NCI-H1436 (cell line): ENCODE measurements around the gene ZC3H12C.

Experiments used
- DNase-seq: peaks from one replicate; lab custom pipeline; 2025; lab: John Stamatoyannopoulos, UW

ZC3H12C gene

GRCh38 chr11:110152199-110152598 lies 59.0 kb downstream of the ZC3H12C start:
- no peak for DNase-seq

GRCh38 chr11:110153474-110153873 lies 60.3 kb downstream of the ZC3H12C start:
- no peak for DNase-seq

DNA sequence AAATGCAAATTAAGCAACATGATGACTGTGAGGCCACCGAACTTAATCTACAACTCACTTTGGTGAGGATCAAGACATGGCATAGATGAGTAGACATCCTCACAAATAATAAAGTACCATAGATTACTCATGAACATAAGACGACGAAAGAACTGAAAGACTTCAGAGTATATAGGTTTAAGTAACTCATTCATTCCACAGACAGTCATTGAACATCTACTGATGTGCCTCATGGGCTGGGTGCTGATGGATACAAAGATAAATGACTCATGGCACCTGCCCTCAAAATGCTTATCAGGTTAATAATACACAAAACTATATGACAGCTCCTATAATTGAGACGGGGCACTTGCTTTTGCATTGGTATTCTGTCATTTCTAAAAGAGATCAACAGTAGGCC lies 63.3 kb downstream of the ZC3H12C start:
- no peak for DNase-seq

- DNase-seq = no peak
Measured at GRCh38 chr11:110158317-110159200, 65.4 kb downstream of the ZC3H12C start.

DNA sequence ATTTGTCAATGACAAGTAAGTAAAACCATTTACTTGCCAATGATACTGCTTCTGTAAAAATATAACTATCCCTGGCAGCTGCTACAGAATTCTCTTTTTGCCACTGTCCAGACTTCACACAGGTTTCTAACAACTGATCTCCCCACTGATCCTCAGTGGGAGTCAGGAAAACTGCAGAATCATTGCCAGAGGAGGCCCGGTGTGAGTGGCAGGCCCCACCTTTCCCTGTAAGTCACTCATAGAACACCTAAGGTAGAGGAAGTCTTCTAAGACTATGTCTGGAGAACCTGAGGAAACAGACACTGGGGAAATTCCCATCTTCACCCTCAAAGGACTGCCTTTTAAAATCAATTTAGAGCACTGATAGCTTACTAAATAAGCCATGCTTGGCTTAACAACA lies 66.3 kb downstream of the ZC3H12C start:
- DNase-seq = no peak

DNA sequence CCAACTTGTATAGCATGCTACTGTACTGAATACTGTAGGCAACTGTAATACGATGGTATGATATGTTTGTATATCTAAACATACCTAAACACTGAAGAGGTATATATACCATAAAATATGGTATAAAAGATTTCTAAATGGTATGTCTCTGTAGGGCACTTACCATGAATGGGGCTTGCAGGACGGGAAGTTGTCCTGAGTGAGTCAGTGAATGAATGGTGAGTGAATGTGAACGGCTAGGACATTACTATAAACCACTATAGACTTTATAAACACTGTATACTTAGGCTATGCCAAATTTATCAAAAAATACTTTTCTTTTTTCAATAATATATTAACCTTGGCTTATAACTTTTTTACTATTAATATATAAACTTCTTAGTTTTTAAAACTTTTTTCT lies 66.8 kb downstream of the ZC3H12C start:
- DNase-seq = no peak

- DNase-seq = no peak
Measured at GRCh38 chr11:110160437-110160836, 67.2 kb downstream of the ZC3H12C start.

DNA sequence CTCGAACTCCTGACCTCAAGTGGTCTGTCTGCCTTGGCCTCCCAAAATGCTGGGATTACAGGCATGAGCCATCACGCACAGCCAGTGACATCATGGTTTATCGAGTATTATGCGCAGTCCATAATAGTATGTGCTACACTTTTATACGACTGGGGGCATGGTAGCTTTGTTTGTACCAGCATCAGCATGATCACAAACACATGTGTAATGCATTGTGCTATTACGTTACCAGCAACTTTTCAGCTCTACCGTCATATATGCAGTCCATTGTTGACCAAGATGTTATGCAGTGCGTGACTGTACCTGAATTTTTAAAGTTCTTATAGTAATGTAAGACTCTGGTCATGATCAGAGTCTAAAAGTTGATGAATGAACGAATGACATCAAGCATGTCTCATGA lies 67.9 kb downstream of the ZC3H12C start:
- no peak for DNase-seq

DNA sequence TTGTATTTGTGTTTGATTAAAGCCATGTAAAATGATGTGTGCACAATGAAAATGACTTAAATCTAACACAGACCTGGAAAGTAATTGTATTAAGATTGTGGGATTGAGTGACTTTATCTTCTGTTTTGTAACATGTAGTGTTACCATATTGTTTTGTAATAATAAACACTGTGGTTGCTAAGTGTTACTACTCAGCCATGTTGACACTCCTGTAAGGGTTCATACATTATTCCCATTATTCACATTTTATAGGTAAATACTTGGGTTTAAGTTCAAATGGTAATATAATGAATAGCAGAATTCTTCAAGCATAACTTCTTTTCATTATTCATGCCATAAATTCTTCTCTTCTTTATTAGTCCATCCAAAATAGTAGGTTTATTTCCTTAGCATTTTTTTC lies 69.0 kb downstream of the ZC3H12C start:
- no peak for DNase-seq

DNA sequence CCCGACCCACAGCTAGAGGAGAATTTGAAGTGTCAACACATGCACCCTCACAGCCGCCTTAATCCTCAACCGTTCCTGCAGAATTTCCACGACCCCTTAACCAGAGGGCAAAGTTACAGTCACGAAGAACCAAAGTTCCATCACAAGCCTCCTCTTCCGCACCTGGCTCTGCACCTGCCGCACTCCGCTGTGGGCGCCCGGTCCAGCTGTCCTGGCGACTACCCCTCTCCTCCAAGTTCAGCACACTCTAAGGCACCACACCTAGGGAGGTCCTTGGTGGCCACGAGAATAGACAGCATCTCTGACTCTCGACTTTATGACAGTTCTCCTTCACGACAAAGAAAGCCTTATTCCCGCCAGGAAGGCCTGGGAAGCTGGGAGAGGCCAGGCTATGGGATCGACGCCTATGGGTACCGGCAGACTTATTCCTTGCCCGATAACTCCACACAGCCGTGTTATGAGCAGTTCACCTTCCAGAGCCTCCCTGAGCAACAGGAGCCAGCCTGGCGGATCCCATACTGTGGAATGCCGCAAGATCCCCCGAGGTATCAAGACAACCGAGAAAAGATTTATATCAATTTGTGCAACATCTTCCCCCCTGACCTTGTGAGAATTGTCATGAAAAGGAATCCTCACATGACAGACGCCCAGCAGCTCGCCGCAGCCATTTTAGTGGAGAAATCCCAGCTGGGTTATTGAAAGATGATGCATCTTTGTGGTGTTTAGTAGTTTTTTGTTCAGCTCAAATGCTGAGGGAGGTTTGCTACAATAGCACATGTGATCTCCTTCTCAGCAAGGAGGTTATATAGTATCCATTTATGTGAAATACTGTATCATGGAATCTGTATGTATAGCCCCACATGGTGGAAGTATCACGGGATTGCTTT lies 72.1 kb downstream of the ZC3H12C start:
- DNase-seq = no peak

DNA sequence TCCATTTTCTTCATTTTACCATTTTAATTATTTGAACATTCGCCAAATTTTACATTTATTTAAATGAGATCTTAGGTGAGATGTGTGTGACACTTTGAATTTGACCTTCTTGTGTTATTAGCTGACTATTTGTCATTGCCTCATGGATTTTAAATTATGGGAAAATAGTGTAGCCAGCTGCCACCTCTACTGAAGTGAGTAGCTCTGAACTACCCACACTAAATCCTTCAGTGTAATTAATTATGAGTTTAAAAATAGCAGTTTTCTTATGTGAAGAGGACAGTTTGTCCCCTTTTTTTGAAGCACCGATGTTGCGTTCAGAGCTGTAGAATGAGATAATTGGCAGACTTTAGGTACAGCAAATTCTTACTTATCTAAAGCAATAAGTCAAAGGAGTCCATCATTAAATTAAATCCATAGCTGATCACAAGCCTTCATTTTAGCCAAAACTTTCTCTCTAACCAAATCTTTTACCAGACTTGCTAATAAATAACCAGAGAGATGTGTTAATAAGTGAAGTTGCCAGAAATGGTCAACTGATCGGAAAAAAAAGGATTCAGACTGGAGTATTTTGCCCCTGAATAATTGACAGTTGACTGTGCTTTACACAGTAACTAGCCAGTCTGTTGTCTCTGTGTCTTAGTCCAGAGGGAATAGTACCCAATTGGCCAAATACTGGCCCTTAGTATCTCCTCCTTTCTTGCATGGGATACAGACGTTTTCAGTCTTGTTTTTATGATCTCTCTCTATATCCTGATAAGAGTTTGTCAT lies 75.0 kb downstream of the ZC3H12C start:
- DNase-seq = no peak

GRCh38 chr11:110169738-110170137 lies 76.5 kb downstream of the ZC3H12C start:
- DNase-seq = no peak

DNA sequence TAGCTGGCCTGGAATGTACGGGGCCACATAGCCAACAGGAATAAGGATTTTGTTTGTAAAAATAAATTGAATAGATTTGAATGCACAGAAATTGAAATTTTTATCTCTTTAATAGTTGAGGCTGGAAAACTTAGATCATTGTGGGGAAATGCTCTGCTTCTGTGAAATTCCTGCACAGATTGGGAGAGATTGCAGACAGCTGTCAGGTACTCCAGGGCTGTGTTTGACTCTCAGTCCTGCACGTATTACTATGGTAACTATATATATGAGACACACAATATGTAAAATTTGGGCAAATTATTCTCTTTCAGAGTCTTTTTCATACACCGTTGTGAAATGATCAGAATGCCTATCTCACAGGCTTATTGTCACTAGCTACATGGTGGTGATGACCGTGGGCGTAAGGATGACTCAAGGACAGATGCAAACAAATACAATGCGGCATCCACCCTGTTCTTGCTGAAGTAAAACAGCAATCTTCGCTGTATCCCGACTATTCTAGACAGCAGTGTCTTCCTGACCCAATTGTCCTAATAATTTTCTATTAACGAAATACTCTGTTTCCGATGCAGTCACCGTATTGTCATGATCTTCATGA lies 79.4 kb downstream of the ZC3H12C start:
- no peak for DNase-seq

DNA sequence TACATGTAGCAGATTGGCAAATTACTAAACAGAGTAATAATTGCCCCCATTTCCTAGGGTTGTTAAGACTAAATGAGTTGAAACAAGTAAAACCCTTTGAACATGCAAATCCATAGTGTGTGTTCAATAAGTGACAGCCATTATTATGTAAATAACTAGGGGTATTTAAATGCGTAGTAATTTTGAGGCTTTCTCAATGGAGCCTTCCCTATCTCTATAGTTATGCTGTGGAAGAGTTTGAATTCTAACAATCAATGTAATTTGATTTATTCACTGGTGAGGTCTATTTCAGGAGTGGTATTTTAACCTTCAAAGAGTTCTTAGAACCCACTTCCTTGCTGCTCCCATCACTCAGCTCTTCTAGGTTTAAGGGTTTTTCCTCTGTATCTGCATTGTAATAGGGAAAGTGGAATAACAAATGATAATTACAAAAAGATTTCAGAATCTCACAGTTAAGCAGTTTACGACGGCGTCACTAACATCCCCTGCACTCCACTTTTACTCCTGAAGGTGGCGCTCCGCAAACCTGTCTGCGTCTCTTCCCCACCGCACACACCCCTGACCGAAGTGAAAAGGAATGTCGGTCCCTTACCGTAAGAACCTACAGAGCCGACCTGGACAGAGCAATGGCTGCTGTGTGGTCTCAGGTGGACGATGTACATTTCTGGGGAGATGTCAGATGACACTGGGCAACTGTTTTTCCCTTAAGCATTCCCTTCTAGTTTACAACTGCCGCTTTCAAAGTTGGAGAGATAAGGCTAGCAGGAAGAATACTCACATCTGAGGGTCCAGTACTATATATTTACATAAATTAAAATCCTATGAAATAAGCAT lies 80.8 kb downstream of the ZC3H12C start:
- DNase-seq = peak; percentile 51

DNA sequence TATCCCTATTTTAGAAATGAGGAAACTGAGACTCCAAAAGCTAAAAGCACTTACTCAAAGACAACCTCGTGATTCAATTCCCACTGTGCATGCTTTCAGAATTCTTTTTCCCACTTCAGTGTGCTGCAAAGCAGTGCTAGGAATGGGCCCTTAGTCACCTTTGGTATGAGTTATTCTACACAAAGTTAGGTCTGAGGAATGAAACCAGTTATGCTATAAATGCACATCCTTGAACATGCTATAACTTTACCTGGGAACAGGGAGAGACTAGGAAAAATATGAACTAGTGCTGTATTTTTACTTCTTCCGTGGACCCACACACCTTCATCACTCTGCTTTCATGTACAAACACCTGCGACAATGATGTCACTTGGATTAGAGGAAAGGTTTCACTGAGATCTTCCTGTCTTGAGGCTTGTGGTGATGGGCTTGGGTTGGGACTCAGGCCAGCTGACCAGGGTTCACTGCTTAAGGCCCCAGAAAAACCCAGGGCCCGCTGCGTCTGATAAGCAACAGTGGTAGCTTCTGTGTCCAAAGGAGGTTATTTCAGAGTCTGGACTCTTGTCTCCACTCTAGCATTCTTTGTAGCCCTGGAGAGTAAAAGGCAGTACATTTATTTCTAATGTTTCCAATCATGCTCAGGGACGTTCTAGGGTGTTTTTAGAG lies 81.6 kb downstream of the ZC3H12C start:
- no peak for DNase-seq

GRCh38 chr11:110176366-110177085 lies 83.3 kb downstream of the ZC3H12C start:
- no peak for DNase-seq

- DNase-seq = no peak
Measured at GRCh38 chr11:110177086-110177456, 83.9 kb downstream of the ZC3H12C start.

- DNase-seq = no peak
Measured at GRCh38 chr11:110179064-110179463, 85.9 kb downstream of the ZC3H12C start.

DNA sequence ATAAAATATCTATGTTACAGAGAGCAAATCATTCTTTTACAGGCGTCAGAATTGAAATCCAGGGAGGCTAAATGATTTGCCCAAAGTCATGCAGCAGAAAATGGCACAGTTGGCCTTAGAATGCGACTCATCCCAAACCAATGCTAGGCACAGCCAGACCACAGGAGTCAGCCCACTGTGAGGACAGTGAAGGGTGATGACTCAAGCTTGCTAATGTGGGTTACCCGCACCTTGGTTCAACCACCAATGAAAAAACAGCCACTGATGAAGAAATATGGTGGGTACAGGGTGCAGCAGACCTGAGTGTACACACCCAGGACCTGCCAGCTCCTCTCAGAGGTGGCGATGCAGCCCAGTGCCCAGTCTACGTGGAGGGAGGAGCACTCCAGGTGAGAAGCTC lies 89.7 kb downstream of the ZC3H12C start:
- DNase-seq = no peak

DNA sequence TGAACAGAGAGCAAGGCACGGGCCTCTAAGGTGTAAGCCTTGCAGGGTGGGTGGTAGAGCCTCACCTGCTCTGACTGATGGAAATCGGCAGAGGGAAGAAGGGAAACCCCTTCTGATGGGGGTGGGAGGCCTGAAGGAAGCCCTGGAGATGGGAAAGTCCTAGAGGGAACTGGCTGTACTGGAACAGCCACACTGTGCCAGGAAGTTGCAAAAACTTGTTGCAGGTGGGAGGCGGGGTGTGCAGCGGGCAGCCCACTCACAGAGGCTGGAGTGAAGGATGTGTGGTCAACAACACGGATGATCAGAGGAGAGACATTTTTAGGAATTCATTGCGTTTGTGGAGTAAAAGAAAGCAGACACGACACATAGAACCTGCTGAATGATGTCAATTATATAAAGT lies 91.3 kb downstream of the ZC3H12C start:
- no peak for DNase-seq
